OCI-LY1 (cell line): Measurements from ENCODE around the gene ST3GAL4.

Experiments
- H2AFZ ChIP-seq: fragments of 200-600 bp; sonication (generic), shearing (Covaris generic); 2 replicates; pipeline ENCODE4 v1.6.0; 2014; ENCODE audit warnings: antibody characterized with exemption, mild to moderate bottlenecking, low read length
- H3F3A ChIP-seq: fragments of 200-600 bp; sonication (generic), shearing (Covaris generic); 2 replicates; pipeline ENCODE4 v1.6.0; 2014; ENCODE audit warnings: mild to moderate bottlenecking, antibody characterized with exemption, low read length, moderate library complexity; ENCODE audit not compliant: insufficient read depth
- H3K27ac ChIP-seq: fragments of 200-600 bp; sonication (generic); 2 replicates; pipeline ENCODE4 v1.5.1; 2014; ENCODE audit warnings: low read length, mixed run types, mild to moderate bottlenecking, low read depth; ENCODE audit not compliant: poor library complexity, severe bottlenecking
- H3K27me3 ChIP-seq: fragments of 200-600 bp; sonication (generic); 2 replicates; pipeline ENCODE4 v1.6.0; 2014; ENCODE audit warnings: antibody characterized with exemption, mild to moderate bottlenecking, low read length, moderate library complexity; ENCODE audit not compliant: insufficient read depth
- H3K36me3 ChIP-seq: fragments of 200-600 bp; sonication (generic); 2 replicates; pipeline ENCODE4 v1.6.1; 2014; ENCODE audit warnings: mild to moderate bottlenecking, antibody characterized with exemption, low read length, moderate library complexity, mixed read lengths; ENCODE audit not compliant: insufficient read depth
- H3K4me1 ChIP-seq: fragments of 200-600 bp; sonication (generic); 2 replicates; pipeline ENCODE4 v1.5.1; 2014; ENCODE audit warnings: mild to moderate bottlenecking, low read length, moderate library complexity; ENCODE audit not compliant: insufficient read depth, severe bottlenecking
- H3K4me2 ChIP-seq: fragments of 200-600 bp; sonication (generic), shearing (Covaris generic); 2 replicates; pipeline ENCODE4 v1.6.1; 2014; ENCODE audit warnings: low read length
- H3K4me3 ChIP-seq: fragments of 200-600 bp; sonication (generic); 2 replicates; pipeline ENCODE4 v1.5.1; 2014; ENCODE audit warnings: low read length, low read depth, mild to moderate bottlenecking, mixed read lengths; ENCODE audit not compliant: poor library complexity, severe bottlenecking
- H3K79me2 ChIP-seq: fragments of 200-600 bp; shearing (Covaris generic); 2 replicates; pipeline ENCODE4 v1.6.1; 2016; ENCODE audit warnings: mixed run types, low read length, mixed read lengths; ENCODE audit not compliant: insufficient read depth
- H3K9ac ChIP-seq: fragments of 200-600 bp; sonication (generic), shearing (Covaris generic); 2 replicates; pipeline ENCODE4 v1.6.1; 2014; ENCODE audit warnings: mild to moderate bottlenecking, low read length, mixed read lengths
- H3K9me2 ChIP-seq: fragments of 200-600 bp; sonication (generic), shearing (Covaris generic); 2 replicates; pipeline ENCODE4 v1.6.1; 2014; ENCODE audit warnings: low read depth, mild to moderate bottlenecking, low read length, mixed read lengths
- H3K9me3 ChIP-seq: fragments of 200-600 bp; shearing (Covaris generic); 2 replicates; pipeline ENCODE4 v1.6.1; 2014; ENCODE audit warnings: low read length, mixed read lengths
- H4K20me1 ChIP-seq: fragments of 200-600 bp; sonication (generic), shearing (Covaris generic); 2 replicates; pipeline ENCODE4 v1.6.0; 2016; ENCODE audit warnings: mild to moderate bottlenecking, low read length; ENCODE audit not compliant: insufficient read depth
- CTCF ChIP-seq: fragments of 200-600 bp; sonication (generic), shearing (Covaris generic); IDR thresholded peaks from 2 replicates; pipeline ENCODE4 v1.5.1; 2017; ENCODE audit warnings: mild to moderate bottlenecking, antibody characterized with exemption, low read length, moderate library complexity, mixed read lengths
- EZH2 ChIP-seq: fragments of 200-600 bp; sonication (generic), shearing (Covaris generic); IDR thresholded peaks from 2 replicates; pipeline ENCODE4 v1.8.0; 2017; ENCODE audit warnings: borderline replicate concordance, mixed run types, mild to moderate bottlenecking, antibody characterized with exemption, low read length, moderate library complexity, mixed read lengths

Gene ST3GAL4

GRCh38 chr11:126461996-126462395, 106.5 kb downstream of the ST3GAL4 start:
- Histone ChIP-seq H3K27me3 (no peaks in the 10 kb centered on the region), H4K20me1 (no peaks in the 10 kb centered on the region), H3K4me1 (peaks cover 11% of the 10 kb centered on the region), H3K9me2 (no peaks in the 10 kb centered on the region), H3K9ac (no peak overlapping the region), H2AFZ (no peak overlapping the region), H3K9me3 (no peaks in the 10 kb centered on the region), H3K79me2 (no peaks in the 10 kb centered on the region), H3K4me3 (no peak overlapping the region), H3F3A (no peaks in the 10 kb centered on the region), H3K36me3 (no peaks in the 10 kb centered on the region), H3K27ac (no peak overlapping the region), H3K4me2 (no peak overlapping the region)
- TF ChIP-seq CTCF (no peak), EZH2 (no peak)

DNA sequence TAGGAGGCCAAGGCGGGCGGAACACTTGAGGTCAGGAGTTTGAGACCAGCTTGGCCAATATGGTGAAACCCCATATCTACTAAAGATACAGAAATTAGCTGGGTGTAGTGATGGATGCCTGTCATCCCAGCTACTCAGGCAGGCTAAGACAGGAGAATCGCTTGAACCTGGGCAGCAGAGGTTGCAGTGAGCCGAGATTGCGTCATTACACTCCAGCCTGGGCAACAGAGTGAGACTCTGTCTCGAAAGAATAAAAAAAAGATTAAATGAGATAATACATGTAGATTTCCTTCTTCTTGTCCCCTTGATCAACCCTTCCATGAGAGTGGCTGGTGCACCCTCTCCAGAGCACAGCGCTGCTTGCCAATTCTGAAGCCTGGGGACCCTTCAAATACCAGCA, 106.9 kb downstream of the ST3GAL4 start:
- H3K9me2 ChIP-seq = no peaks in the 10 kb centered on the region

More for the DNA sequence above, 106.9 kb downstream of the ST3GAL4 start:
- Histone ChIP-seq H3K79me2 (no peaks in the 10 kb centered on the region), H3K4me3 (no peak overlapping the region), H3F3A (no peaks in the 10 kb centered on the region), H4K20me1 (no peaks in the 10 kb centered on the region), H3K27ac (no peak overlapping the region), H3K27me3 (no peaks in the 10 kb centered on the region), H3K9ac (no peak overlapping the region), H2AFZ (no peak overlapping the region), H3K4me1 (peaks cover 11% of the 10 kb centered on the region), H3K36me3 (no peaks in the 10 kb centered on the region), H3K9me3 (no peaks in the 10 kb centered on the region), H3K4me2 (no peak overlapping the region)
- no peak for TF ChIP-seq EZH2
- TF ChIP-seq CTCF = no peak
